GM19455 (cell line): ENCODE data around the gene SACS.
A peak's percentile ranks its signal among the peaks of the same experiment; 100 is the strongest.

Experiments
- ATAC-seq: cut with Tn5 transposase; IDR thresholded peaks from one replicate; pipeline ENCODE4 v1.9.1; 2021; ENCODE audit not compliant: unreplicated experiment

SACS gene, protein sequence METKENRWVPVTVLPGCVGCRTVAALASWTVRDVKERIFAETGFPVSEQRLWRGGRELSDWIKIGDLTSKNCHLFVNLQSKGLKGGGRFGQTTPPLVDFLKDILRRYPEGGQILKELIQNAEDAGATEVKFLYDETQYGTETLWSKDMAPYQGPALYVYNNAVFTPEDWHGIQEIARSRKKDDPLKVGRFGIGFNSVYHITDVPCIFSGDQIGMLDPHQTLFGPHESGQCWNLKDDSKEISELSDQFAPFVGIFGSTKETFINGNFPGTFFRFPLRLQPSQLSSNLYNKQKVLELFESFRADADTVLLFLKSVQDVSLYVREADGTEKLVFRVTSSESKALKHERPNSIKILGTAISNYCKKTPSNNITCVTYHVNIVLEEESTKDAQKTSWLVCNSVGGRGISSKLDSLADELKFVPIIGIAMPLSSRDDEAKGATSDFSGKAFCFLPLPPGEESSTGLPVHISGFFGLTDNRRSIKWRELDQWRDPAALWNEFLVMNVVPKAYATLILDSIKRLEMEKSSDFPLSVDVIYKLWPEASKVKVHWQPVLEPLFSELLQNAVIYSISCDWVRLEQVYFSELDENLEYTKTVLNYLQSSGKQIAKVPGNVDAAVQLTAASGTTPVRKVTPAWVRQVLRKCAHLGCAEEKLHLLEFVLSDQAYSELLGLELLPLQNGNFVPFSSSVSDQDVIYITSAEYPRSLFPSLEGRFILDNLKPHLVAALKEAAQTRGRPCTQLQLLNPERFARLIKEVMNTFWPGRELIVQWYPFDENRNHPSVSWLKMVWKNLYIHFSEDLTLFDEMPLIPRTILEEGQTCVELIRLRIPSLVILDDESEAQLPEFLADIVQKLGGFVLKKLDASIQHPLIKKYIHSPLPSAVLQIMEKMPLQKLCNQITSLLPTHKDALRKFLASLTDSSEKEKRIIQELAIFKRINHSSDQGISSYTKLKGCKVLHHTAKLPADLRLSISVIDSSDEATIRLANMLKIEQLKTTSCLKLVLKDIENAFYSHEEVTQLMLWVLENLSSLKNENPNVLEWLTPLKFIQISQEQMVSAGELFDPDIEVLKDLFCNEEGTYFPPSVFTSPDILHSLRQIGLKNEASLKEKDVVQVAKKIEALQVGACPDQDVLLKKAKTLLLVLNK (N-terminal part only)

DNA sequence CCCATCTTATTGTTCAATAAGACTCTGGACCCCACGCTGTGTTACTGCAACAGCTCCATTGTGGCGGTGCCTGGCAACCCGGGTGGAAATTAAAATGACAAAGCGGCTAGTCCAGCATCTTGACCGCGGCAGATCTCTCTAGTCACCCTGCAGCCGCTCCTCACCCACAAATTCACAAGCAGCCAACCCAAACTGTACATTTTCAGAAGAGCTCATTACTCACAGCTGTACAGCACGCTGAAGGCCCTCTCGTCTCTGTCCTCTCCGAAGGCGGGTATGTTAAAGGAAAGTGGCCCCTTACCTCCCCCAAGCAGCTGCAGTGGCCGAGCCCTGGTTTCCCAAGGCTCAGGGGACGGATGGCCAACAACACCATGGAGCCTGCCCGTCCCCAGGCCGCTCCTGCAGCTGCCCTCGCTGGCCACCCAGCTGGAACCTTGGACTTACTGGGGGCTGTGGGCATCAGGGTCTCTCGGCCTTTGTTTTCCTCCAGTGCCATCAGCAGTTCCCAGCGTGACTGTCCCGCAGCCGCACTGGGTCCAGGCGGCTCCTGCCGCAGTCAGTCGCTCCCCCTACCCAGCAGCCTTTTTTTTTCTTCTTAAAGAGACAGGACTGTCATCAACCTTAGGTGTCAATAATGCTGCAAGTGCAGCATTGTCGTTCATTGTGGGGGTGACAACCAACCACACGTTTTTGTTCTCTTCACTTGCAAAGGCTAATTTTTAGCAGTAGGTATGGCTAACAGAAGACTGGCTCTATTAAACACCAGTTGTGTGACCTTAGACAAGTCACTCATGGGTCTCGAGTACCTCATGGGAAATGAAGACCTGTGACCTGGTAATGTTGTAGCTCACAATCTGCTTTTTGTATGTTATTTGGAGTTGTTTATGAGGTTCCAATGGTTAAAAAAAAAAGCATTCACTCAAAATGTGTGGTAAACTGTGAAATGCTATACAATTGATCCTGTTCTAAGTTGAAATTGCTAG, at the start of gene SACS:
SACS (minus strand) TSS at position 532 of the 983 bp plus-strand sequence. CDS start 22,463 bp downstream, outside the sequence.
- no peak for ATAC-seq

DNA sequence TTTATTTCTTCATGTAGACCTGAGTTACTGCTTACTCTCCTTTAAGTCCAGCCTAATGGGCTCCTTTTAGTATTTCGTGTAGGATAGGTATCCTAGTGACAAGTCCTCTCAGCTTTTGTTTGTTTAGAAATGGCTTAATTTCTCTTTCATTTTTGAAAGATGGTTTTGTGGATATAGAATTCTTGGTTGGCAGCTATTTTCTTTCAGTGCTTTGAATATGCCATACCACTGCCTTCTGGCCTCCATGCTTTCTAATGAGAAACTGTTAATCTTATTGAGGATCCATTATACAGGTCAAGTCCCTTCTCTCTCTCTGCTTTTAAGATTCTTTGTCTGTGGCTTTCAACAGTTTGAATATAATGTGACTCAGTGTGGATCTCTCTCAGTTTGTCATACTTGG, 46.8 kb upstream of the SACS start:
- no peak for ATAC-seq

DNA sequence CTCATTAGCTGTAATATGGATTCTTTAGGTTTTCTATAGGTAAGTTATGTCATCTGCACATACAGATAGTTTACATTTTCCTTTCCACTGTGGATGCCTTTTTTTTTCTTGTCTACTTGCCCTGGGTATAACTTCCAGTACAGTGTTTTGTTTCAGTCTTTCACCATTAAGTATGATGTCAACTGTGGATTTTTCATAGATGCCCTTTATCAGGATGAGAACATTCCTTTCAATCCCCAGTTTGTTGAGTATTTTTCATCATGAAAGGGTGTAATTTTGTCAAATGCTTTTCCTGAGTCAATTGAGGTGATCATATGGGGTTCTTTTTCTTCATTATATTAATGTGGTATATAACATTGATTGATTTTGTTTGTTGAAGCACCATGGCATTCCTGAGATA, 43.6 kb upstream of the SACS start:
- no peak for ATAC-seq

DNA sequence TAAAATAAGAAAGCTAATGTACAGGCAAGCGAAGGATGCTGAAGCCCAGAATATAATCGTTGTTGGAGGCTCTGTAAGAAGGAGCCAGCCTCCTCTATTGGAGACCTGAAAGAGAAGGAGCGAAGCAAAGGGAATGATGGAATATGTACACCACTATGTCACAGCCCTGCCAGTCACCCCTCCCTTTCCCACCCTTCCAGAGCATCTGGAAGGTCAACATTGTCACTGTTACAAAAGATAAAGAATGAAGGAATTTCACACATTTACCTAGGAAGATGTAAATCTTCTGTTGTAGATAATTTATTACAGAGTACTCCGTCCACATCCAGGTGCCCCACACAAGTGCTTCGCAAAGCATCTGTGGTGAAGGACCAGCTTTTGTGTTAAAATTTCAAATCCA, 39.7 kb upstream of the SACS start:
- no peak for ATAC-seq

DNA sequence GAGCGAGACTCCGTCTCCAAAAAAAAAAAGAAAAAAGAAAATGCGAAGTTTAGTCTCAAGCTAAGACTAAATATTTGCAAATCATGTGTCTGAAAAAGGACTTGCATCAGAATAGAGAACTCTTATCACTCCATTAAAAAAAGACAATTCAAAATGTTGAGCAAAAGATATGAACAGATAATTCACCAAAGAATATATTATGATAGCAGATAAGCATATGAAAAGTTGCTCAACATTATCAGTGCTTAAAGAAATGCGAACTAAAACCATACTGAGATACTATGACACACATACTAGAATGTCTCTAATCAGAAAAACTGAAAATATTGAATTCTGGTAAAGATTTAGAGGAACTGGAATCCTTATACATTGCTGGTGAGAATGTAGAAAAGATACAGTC, 38.7 kb upstream of the SACS start:
- no peak for ATAC-seq

DNA sequence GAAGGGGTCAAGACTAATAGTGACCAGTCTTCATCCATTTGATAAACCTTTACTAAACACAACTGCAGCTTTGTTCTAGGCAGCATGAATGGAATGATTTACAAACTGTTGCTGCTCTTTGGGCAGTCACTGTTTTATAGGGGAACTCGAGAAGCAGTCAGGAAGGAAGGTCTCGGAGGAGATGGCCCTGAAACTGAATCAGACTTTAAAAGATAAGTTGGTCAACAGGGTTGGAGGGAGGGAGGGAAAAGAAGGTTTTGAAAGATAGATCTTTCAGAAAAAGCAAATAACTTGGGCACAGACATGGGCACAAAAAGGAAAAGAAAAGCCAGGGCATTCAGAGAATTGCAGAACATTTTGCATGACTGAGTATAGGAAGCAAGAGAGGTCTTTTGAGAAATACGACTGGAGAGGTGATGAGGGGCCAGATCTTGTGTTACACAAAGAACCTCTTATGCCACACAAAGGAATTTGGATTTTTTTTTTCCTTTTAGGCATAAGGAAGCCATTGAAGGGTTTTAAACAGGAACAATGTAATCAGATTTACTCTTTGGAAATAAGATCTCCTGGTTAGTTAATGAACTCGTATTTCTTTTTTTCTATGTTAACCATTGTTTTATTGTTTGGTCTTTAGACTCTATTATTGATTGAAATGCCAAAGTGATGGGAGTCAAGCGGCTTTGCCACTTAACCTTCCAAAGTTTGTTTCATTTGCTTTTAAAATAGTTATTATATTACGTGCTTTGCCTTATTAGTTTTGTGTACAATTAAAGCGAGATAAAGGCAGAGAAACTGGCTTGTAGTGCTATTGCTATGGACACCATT, 37.5 kb upstream of the SACS start:
- ATAC-seq, result no peak

DNA sequence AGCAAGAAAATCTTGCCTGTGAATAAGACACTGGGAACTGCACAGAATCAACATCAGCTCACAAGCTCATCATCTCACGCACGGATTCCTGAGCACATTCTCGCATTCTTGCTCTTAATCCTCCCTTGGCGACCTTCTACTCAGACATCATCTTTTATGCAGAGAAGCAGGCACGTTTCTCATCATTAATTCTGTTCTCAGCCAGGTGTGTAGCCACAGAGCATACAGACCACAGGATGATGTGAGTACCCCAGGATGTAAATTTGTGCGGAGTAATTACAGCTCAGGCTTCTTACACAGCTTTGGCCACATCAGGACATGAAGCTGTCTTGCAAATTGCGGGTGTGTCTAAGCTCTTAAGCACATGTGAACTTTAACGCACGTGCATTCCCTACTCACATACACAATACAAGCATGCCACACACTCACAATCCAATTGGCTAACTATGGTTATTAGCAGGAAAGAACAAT, 36.5 kb upstream of the SACS start:
- ATAC-seq, result no peak

DNA sequence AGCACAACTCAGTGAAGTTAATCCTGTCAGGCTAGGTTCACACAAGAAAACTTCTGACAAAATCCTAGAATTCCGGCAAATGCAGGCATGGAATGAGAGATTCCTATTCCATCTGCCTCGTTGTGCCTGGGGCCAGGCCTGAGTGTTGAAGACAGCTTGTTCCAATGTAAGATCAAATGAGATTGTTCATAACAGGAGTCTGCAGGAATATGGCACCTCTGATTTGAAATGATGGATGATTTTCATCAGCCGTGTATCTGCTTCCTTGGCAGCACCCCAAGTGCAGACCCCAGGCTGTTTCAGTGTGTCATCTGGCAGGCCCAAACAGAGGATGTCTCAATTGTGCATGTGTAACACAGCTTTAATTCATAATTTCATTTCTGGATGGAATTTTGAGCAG, 35.3 kb upstream of the SACS start:
- ATAC-seq, result no peak

DNA sequence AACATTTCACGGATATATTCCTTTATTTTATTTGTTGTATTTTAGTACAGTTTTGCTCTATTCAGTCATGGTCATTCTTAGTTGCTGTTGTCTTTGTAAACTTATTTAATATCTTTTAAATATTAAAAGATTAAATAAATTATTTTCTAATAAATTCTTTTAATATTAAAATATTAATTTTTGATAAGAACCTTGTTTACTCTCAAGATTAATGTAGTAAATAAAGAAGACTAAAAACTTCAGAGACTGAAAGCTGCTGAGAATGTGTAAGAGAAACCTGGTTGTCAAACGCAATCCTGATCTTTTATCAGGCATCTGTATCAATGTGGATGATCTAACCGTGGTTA, 34.4 kb upstream of the SACS start:
- ATAC-seq, result no peak

DNA sequence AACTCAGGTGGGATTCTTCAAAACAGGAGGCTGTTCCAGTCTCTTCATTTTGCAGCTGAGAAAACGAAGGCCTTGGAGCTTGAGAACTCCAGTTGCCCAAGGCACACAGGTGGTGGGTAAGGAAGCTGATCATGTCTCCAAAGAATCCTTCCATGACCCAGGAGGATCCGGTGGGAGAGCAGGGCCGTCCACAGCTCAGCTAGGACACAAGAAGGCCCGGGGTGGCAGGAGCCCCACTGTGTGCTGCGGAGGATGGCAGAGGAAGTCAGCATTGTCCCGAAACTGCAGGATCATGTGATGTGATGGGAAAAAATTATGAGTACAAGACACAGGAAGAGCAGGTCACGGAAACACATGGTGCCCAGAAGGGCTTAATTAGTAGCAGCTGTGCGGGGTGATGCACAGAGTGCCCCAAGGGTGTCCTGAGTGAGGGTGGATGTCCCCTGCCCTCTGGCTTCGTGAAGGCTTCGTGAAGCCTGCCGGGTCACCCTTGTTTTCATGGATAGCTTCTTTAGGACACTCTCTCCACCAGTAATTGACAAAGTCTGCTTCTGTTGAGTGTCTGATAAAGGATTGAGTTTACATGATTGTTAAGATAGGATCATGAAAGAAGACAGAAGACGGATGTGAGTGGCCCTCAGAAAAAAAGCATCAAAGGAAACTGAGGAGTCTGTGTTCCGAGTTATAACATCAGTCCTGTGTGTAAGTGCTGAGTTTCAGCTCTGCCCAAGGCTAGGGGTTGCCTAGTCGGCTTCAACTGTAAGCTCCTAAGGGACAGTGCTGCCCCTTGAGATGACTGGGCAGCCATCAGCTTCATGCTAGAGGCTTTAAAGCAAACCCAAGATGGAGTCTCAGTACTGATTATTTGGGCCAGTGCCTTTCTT, 33.8 kb upstream of the SACS start:
- peak; percentile 3 for ATAC-seq

DNA sequence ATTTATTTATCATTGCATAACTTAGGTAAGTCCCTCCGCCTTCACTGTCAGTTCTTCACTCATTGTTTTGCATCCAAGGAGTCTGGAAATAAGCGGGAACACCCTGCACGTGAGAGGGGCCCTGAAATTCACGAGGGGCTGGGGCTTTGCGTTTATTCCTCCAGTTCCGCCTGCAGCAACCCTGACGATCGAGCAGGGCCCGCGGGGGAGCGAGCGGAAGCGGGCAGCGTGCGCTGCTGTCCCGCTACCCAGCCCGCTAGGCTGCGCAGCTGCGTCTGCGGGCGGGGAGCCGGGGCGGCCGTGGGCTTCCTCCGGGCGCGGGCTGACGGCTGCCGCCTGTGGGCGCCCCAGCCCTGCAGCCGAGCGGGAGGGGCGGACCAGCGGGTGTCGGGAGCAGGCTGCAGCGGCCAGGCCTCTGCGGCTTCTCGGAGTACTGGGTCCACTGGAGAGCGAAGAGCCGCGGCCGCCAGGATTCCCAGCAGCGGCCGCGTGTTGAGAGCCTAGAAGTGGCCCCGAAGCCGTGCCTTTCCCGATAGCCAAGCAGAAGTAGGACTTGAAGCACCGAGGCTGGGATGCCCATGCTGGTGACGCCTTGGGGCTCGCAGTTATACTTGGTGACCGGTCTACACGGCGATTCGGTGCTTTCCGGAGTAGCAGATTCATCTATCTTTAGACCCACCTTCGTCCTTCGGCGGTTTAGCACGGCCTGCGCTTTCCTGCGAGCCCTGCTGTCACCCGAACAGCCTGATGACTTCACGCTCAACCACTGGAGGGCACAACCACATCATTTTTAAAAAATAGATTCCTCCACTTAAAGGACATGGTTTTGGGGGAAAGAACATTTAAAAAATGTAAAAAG, 32.9 kb upstream of the SACS start:
- ATAC-seq, result peak; percentile 89

DNA sequence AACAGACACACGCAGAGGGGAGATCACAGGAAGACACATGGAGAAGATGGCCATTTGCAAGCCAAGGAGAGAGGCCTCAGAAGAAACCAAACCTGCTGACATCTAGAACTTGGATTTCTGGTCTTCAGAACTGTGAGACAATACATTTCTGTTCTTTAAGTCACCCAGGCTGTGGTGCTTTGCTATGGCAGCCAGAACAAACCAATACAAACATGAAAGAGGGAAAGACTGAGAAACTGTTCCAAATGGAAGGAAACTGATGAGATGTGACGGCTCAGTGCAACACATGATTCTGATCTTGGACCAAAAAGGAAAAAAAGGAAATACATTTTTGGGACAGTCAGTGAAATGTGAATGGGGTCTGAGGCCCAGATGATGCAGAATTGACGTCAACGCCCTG, 30.2 kb upstream of the SACS start:
- ATAC-seq, result no peak

DNA sequence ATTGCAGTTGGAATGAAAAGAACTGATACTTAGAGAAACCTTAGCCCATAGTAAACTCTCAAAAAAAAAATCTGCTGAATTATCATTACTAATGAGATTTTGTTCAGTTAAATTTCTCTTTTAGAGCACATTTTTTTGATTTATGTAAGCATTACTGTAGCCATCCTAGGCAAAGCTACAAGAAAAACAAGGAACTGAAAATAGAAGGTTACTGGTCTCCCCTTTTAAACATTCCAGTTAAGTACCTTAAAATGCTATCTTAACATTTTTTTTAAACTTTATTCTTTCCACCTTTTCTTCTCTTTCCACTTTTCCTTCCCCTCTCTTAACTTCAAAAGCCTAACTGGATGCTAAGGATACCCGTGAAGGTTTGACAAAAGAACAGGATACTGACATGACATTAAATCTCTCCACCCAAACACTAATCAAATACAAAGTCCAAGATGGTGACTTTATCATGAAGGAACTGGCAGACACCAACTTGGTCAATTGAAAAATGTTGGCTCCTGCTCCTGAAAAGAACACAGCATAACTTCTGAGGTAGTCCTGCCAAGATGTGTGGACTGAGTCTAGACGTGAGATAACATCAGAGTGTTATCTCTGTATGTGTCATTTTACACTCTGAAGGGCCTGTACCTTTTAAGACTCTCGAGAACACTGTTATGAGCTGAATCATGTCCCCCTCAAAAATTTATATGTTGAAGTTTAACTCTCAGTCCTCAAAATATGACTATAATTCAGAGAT, 29.5 kb upstream of the SACS start:
- no peak for ATAC-seq

DNA sequence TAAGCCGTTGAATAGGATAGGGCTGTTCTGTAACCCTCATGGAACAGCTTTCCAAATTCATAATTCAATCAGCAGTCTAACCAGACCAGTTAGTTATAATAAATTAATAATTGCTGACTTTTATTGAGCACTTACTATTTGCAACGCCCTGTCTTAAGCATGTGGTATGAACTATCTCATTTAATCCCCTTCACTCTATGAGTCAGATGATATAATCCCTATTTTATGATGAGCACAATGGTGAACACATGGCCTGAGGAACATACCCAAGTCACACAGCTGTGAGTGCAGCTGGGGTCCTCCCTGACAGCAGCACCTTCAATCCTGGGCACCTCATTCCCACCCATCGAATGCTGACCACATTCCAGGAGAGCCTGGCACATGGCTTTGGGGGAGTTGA, 28.0 kb upstream of the SACS start:
- no peak for ATAC-seq

DNA sequence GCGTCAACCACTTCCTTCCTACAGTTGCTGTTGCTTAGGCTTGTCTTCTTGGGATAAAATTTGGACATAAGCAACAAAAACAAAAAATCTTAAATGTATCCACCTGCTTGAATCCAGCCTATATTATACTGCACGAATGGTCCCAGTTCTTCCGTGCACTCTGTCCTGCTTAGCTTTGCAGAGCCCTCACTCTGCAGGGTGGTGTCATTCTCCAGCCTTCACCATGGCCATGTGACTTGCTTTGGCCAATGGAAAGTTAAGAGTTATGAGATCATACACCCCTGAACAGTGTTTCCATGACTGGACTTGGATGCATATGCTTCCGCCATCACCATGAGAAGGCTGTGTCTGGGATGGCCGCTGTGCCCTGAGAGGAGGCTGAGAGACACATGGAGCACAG, 27.4 kb upstream of the SACS start:
- no peak for ATAC-seq

DNA sequence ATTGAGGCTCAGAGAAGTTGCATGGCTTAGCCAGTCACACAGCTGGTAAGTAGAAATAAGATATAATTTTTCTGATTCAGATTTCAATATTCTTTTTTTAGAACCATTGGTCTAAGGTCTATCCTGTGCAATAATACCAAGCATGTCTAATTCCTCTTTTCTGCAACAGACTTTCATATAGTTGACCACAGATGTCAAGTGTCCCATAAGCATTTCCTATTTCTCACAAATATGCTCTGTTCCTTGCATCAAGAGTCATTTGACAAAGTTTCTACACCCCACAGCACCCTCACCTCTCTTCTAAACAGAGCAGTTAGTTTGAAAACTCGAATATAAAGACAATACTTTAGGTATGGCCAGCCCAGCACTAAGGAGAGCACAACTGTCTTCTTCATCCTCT, 26.8 kb upstream of the SACS start:
- ATAC-seq, result no peak

DNA sequence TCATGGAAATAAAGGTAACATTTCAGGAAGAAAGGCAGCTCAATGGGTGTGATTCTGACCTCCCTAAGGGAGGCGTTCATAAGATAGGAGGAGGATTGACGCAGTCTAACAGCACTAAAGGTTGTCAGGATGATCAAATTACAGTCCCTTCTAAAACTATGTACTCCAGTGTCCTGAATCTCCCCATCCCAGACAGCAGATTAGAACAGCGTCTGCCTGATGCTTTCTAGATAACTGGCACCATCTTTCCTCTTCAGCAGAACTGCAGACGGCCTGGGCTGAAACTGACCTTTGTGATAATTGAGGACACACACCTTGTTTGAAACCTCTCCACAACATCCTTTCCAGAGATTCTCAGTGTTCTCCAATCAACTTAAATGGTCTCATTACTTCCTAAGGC, 25.5 kb upstream of the SACS start:
- ATAC-seq, result no peak
